ENCODE data around the gene GID8. TPM values are rescaled to one million over a fixed set of nuclear protein-coding genes. Genes with fewer than 3 reads are reported as not detected.

GID8 gene
- total and polyA plus RNA-seq, 2 of the 13 experiments (the other 11 are each of a cell fraction or from before 2014, with no cell fraction given): 39.6 to 59.8 TPM

- peak; percentile 77 for TF ChIP-seq UBTF (CRISPR knock-in tag; IDR thresholded peaks at IDR 0.05)
- peak; percentile 48 for TF ChIP-seq RBM22 (optimal IDR thresholded peaks at IDR 0.05; ENCODE audit: low read length)
- TF ChIP-seq ZNF878 (CRISPR knock-in tag; IDR thresholded peaks at IDR 0.05): peak; percentile 75; the same call in 1 of the 2 replicates
- TF ChIP-seq EEA1 (CRISPR knock-in tag; IDR thresholded peaks at IDR 0.05; ENCODE audit: borderline replicate concordance): peak; percentile 29; the same call in 1 of the 2 replicates
- TF ChIP-seq, protein P1, sequence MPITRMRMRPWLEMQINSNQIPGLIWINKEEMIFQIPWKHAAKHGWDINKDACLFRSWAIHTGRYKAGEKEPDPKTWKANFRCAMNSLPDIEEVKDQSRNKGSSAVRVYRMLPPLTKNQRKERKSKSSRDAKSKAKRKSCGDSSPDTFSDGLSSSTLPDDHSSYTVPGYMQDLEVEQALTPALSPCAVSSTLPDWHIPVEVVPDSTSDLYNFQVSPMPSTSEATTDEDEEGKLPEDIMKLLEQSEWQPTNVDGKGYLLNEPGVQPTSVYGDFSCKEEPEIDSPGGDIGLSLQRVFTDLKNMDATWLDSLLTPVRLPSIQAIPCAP (CRISPR knock-in tag; IDR thresholded peaks at IDR 0.05; ENCODE audit: low read depth): no peak; the same call in 1 of the 2 replicates
- TF ChIP-seq HDAC6 (IDR thresholded peaks at IDR 0.05; ENCODE audit: low read depth, low read length): no peak
- TF ChIP-seq EZH2 (conservative IDR thresholded peaks at IDR 0.05; ENCODE audit: low read depth, low read length): no peak
- peak; percentile 56 for TF ChIP-seq HNRNPK (IDR thresholded peaks at IDR 0.05; ENCODE audit: low read depth, low read length, poor library complexity, severe bottlenecking)
- no peak for TF ChIP-seq ZNF775 (CRISPR knock-in tag; IDR thresholded peaks at IDR 0.05; ENCODE audit: borderline replicate concordance)
- TF ChIP-seq NCOA5 (CRISPR knock-in tag; IDR thresholded peaks at IDR 0.05): no peak
- TF ChIP-seq SNAPC5 (CRISPR knock-in tag; IDR thresholded peaks at IDR 0.05; ENCODE audit: borderline replicate concordance): 0 out of 2 replicates have a peak, but pooled peaks have one; percentile 51
- no peak; the same call in 1 of the 2 replicates for TF ChIP-seq ZFP62 (CRISPR knock-in tag; IDR thresholded peaks at IDR 0.05)
- 0 out of 2 replicates have a peak, but pooled peaks have one; percentile 7 for TF ChIP-seq ZNF7 (CRISPR knock-in tag; IDR thresholded peaks at IDR 0.05)
- peak; percentile 82; the same call in 1 of the 2 replicates for TF ChIP-seq ZNF253 (CRISPR knock-in tag; IDR thresholded peaks at IDR 0.05; ENCODE audit: borderline replicate concordance)
- TF ChIP-seq ZNF230 (CRISPR knock-in tag; IDR thresholded peaks at IDR 0.05): no peak
- no peak for TF ChIP-seq ZNF570 (CRISPR knock-in tag; IDR thresholded peaks at IDR 0.05; ENCODE audit: borderline replicate concordance)
- TF ChIP-seq PHF21A (CRISPR knock-in tag; IDR thresholded peaks at IDR 0.05): peak; percentile 88
- no peak for TF ChIP-seq ZNF10 (CRISPR knock-in tag; IDR thresholded peaks at IDR 0.05; ENCODE audit: borderline replicate concordance, low read depth)
- TF ChIP-seq, protein P2, sequence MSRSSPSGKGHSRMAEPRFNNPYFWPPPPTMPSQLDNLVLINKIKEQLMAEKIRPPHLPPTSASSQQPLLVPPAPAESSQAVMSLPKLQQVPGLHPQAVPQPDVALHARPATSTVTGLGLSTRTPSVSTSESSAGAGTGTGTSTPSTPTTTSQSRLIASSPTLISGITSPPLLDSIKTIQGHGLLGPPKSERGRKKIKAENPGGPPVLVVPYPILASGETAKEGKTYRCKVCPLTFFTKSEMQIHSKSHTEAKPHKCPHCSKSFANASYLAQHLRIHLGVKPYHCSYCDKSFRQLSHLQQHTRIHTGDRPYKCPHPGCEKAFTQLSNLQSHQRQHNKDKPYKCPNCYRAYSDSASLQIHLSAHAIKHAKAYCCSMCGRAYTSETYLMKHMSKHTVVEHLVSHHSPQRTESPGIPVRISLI (CRISPR knock-in tag; IDR thresholded peaks at IDR 0.05; ENCODE audit: borderline replicate concordance): no peak
- TF ChIP-seq NFIB (CRISPR knock-in tag; IDR thresholded peaks at IDR 0.05; ENCODE audit: borderline replicate concordance): no peak
- TF ChIP-seq PHF8 (CRISPR knock-in tag; IDR thresholded peaks at IDR 0.05): peak; percentile 83
- TF ChIP-seq MTF2 (CRISPR knock-in tag; IDR thresholded peaks at IDR 0.05; ENCODE audit: borderline replicate concordance): no peak
- TF ChIP-seq ZNF891 (CRISPR knock-in tag; IDR thresholded peaks at IDR 0.05): peak; percentile 74
- no peak for TF ChIP-seq ZNF432 (CRISPR knock-in tag; IDR thresholded peaks at IDR 0.05; ENCODE audit: borderline replicate concordance)
- no peak for TF ChIP-seq MYNN (CRISPR knock-in tag; IDR thresholded peaks at IDR 0.05; ENCODE audit: low read depth)
Observed at GRCh38 chr20:62926229-62927127, 11.5 kb upstream of the GID8 start, which contains the start of gene DIDO1 (continued).
